Peyer's patch (tissue), 4 donors: Measurements from ENCODE around the gene STX3. TPM values are rescaled to one million over a fixed set of nuclear protein-coding genes. Genes with fewer than 3 reads are reported as not detected.

Experiments used
- DNase-seq, 3 donors: peaks; one replicate each; pipeline ENCODE4 v3.0.0-alpha.2; 2017 to 2019
- H3K27ac ChIP-seq, 4 donors: fragments of 200-600 bp; sonication (generic); one replicate each; pipeline ENCODE4 v1.5.1; 2016 to 2019
- H3K27me3 ChIP-seq, 2 donors: fragments of 200-600 bp; sonication (generic); one replicate each; pipeline ENCODE4 v1.5.1; 2019
- H3K36me3 ChIP-seq, 3 donors: fragments of 200-600 bp; sonication (generic); one replicate each; pipeline ENCODE4 v1.5.1; 2016 to 2019
- H3K4me1 ChIP-seq, 4 donors: fragments of 200-600 bp; sonication (generic); one replicate each; pipeline ENCODE4 v1.5.1; 2016 to 2019
- H3K4me3 ChIP-seq, 4 donors: fragments of 200-600 bp; sonication (generic); 1 replicate in 3 of 4; 2 replicates in 1 of 4; pipeline ENCODE4 v1.5.1; 2016 to 2019; ENCODE audit warnings: mild to moderate bottlenecking in 1 of 4
- H3K9me3 ChIP-seq, 4 donors: fragments of 200-600 bp; sonication (generic); one replicate each; pipeline ENCODE4 v1.5.1; 2016 to 2019; ENCODE audit warnings: mild to moderate bottlenecking in 1 of 4
- POLR2A ChIP-seq, 2 donors: fragments of 450-650 bp; IDR thresholded peaks; one replicate each; pipeline ENCODE4 v1.5.1; 2017; ENCODE audit warnings: antibody characterized with exemption in 2 of 2, mild to moderate bottlenecking in 2 of 2, moderate library complexity in 2 of 2
- total RNA-seq, 4 donors: library from RNA; depleted of rRNA; stranded (reverse); fragments of >200 nt; gene quantifications; one replicate each; pipeline ENCODE4 v1.1.0, GENCODE V29; 2016
- TF ChIP-seq, protein P1 (sequence below), 6 experiments: fragments of 450-650 bp in 4 of 6; fragments of 200-600 bp in 2 of 6; sonication (generic) in 1 of 6; IDR thresholded peaks; one replicate each; pipeline ENCODE4 v1.5.1; 2017 to 2019; ENCODE audit warnings: antibody characterized with exemption in 6 of 6, mild to moderate bottlenecking in 3 of 6, moderate library complexity in 1 of 6

The STX3 gene
- total RNA-seq, 4 donors from 2014 or later: 77.7 to 167 (median 121) TPM

- peaks cover 0 to 8% (median 0%) of the 10 kb centered on the region in 3 donors for H3K36me3 ChIP-seq
- peak in 1 of 3 donors; percentile 51 for DNase-seq
- H3K27ac ChIP-seq: peak overlapping the region in 2 of 4 donors; percentile 30 to 34
- TF ChIP-seq, protein P1, sequence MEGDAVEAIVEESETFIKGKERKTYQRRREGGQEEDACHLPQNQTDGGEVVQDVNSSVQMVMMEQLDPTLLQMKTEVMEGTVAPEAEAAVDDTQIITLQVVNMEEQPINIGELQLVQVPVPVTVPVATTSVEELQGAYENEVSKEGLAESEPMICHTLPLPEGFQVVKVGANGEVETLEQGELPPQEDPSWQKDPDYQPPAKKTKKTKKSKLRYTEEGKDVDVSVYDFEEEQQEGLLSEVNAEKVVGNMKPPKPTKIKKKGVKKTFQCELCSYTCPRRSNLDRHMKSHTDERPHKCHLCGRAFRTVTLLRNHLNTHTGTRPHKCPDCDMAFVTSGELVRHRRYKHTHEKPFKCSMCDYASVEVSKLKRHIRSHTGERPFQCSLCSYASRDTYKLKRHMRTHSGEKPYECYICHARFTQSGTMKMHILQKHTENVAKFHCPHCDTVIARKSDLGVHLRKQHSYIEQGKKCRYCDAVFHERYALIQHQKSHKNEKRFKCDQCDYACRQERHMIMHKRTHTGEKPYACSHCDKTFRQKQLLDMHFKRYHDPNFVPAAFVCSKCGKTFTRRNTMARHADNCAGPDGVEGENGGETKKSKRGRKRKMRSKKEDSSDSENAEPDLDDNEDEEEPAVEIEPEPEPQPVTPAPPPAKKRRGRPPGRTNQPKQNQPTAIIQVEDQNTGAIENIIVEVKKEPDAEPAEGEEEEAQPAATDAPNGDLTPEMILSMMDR (IDR thresholded peaks at IDR 0.05): no peak
- TF ChIP-seq POLR2A (IDR thresholded peaks at IDR 0.05): no peak
- H3K9me3 ChIP-seq: no peaks in the 10 kb centered on the region
- H3K4me1 ChIP-seq: peaks cover 0 to 37% (median 0%) of the 10 kb centered on the region in 4 donors
- H3K4me3 ChIP-seq: no peak overlapping the region
- H3K27me3 ChIP-seq: no peaks in the 10 kb centered on the region
Measured at GRCh38 chr11:59767225-59767611, 12.0 kb downstream of the STX3 start.

DNA sequence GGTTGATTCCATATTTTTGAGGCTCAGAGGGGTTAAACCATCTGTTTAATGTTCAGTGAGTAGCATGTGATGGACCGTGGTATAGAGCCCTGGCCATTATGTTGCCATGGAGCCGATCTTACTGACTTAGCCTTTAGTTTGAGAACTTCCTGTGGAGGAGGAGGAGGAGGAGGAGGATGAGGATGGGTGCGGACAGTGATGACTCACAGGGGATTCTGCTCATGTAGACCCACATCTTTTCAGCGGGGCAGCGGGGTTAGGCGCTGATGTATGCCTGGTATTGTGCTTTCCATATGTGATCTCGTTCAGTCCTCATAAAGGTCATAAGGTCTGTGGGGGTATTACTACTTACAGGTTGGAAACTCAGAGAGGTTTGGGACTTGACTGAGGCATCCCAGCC is 13.9 kb downstream of the STX3 start:
- no peak for DNase-seq

GRCh38 chr11:59769828-59770227 is 14.7 kb downstream of the STX3 start:
- no peak for DNase-seq
- Histone ChIP-seq H3K4me1 (peaks cover 0 to 35% (median 0%) of the 10 kb centered on the region in 4 donors), H3K9me3 (no peaks in the 10 kb centered on the region), H3K4me3 (no peak overlapping the region), H3K36me3 (no peaks in the 10 kb centered on the region), H3K27ac (no peak overlapping the region), H3K27me3 (no peaks in the 10 kb centered on the region)
- TF ChIP-seq, protein P1 (IDR thresholded peaks at IDR 0.05): no peak
- no peak for TF ChIP-seq POLR2A (IDR thresholded peaks at IDR 0.05)

More for the DNA sequence above, 13.9 kb downstream of the STX3 start:
- H3K27me3 ChIP-seq: no peaks in the 10 kb centered on the region
- H3K4me1 ChIP-seq: peaks cover 0 to 35% (median 0%) of the 10 kb centered on the region in 4 donors
- H3K4me3 ChIP-seq: no peak overlapping the region
- no peak overlapping the region for H3K27ac ChIP-seq
- H3K36me3 ChIP-seq: no peaks in the 10 kb centered on the region
- no peaks in the 10 kb centered on the region for H3K9me3 ChIP-seq
- TF ChIP-seq POLR2A (IDR thresholded peaks at IDR 0.05): no peak
- TF ChIP-seq, protein P1 (IDR thresholded peaks at IDR 0.05): no peak

GRCh38 chr11:59770319-59770718 is 15.1 kb downstream of the STX3 start:
- Histone ChIP-seq H3K9me3 (no peaks in the 10 kb centered on the region), H3K4me3 (no peak overlapping the region), H3K36me3 (peaks cover 0 to under 1% (median 0%) of the 10 kb centered on the region in 3 donors), H3K4me1 (peaks cover 0 to 35% (median 0%) of the 10 kb centered on the region in 4 donors), H3K27me3 (no peaks in the 10 kb centered on the region), H3K27ac (no peak overlapping the region)
- TF ChIP-seq, protein P1 (IDR thresholded peaks at IDR 0.05): no peak
- no peak for TF ChIP-seq POLR2A (IDR thresholded peaks at IDR 0.05)
- no peak for DNase-seq

GRCh38 chr11:59770869-59771268 is 15.7 kb downstream of the STX3 start:
- peaks cover 0 to 5% (median 0%) of the 10 kb centered on the region in 3 donors for H3K36me3 ChIP-seq
- no peak overlapping the region for H3K4me3 ChIP-seq
- no peak for TF ChIP-seq POLR2A (IDR thresholded peaks at IDR 0.05)
- TF ChIP-seq, protein P1 (IDR thresholded peaks at IDR 0.05): no peak
- no peak for DNase-seq
- H3K4me1 ChIP-seq: peaks cover 0 to 33% (median 0%) of the 10 kb centered on the region in 4 donors
- H3K27me3 ChIP-seq: no peaks in the 10 kb centered on the region
- no peaks in the 10 kb centered on the region for H3K9me3 ChIP-seq
- H3K27ac ChIP-seq: no peak overlapping the region

- Histone ChIP-seq H3K4me1 (peaks cover 0 to 31% (median 0%) of the 10 kb centered on the region in 4 donors), H3K4me3 (no peak overlapping the region), H3K9me3 (no peaks in the 10 kb centered on the region), H3K36me3 (peaks cover 0 to 5% (median 0%) of the 10 kb centered on the region in 3 donors), H3K27me3 (no peaks in the 10 kb centered on the region), H3K27ac (peak overlapping the region in 2 of 4 donors; percentile 7 to 55)
- no peak for DNase-seq
- TF ChIP-seq, protein P1 (IDR thresholded peaks at IDR 0.05): no peak
- TF ChIP-seq POLR2A (IDR thresholded peaks at IDR 0.05): no peak
Measured at GRCh38 chr11:59771605-59772004, 16.4 kb downstream of the STX3 start.
